Activated T-cell treated with anti-CD3 and anti-CD28 coated beads, Interleukin-2, amount 50 U/mL, for 48 hours (primary cell): Measurements from ENCODE around the gene TIGD3.

ENCODE experiments used
- DNase-seq, 2 experiments: peaks; one replicate each; pipeline ENCODE4 v3.0.0-alpha.2; 2020

The TIGD3 gene, protein sequence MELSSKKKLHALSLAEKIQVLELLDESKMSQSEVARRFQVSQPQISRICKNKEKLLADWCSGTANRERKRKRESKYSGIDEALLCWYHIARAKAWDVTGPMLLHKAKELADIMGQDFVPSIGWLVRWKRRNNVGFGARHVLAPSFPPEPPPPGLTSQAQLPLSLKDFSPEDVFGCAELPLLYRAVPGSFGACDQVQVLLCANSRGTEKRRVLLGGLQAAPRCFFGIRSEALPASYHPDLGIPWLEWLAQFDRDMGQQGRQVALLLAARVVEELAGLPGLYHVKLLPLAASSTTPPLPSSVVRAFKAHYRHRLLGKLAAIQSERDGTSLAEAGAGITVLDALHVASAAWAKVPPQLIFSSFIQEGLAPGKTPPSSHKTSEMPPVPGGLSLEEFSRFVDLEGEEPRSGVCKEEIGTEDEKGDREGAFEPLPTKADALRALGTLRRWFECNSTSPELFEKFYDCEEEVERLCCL

GRCh38 chr11:65354265-65355012, at the start of gene TIGD3:
Gene TIGD3, plus strand, starts transcription at chr11:65354751. Its CDS starts 1,058 bp downstream, at chr11:65355809.
- peak; percentile 99 for DNase-seq

GRCh38 chr11:65305501-65306268, 48.9 kb upstream of the TIGD3 start:
- no peak for DNase-seq

- DNase-seq, result no peak
Measured at GRCh38 chr11:65307298-65308229, 47.0 kb upstream of the TIGD3 start.

GRCh38 chr11:65308281-65308891, 46.2 kb upstream of the TIGD3 start:
- DNase-seq, result no peak

GRCh38 chr11:65309006-65309405, 45.5 kb upstream of the TIGD3 start:
- no peak for DNase-seq

DNA sequence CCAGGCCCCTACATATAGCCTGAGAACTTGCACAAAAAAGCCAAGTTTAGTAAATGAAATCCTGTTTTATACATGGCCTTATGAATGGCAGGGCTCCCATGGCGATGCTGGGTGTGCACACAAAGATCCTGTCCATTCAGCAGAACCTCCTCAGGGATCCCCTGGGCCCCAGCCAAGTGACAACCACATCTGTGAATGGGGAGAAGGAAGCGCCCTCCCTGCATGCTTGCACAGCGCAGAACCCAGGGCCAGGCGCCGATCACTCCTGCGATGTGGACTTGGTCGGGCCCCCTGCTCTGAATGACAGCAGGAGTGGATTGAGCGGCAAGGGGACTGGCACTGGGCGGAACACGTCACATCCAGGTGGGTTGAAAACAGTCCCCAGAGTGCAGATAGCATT, 44.3 kb upstream of the TIGD3 start:
- DNase-seq, result no peak

DNA sequence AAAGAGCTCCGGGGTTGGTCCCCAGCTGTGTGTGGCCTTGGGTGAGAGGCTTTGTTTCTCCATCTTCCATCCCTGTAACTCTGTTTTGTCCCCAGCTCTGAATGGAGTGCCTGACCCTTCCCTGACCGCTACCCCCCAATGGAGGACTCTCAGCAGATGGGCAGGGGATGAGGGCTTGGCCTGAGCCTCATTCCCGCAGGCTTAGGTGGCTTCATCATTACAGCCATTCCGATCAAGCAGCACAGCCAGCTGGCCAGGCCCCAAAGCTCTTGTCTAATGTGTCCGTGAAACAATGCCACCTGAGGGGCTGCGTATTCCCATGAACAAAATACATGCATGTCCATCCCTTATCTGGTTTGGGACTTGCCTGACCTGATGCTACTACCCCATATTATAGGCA, 43.8 kb upstream of the TIGD3 start:
- no peak for DNase-seq

- DNase-seq, result no peak
Measured at GRCh38 chr11:65311170-65311678, 43.3 kb upstream of the TIGD3 start.

- peak; percentile 85 to 88 for DNase-seq
Measured at GRCh38 chr11:65314501-65315203, 39.9 kb upstream of the TIGD3 start, which contains the start of gene CDC42EP2. Gene CDC42EP2, plus strand, starts transcription at chr11:65314866. Its CDS starts 6,033 bp downstream, at chr11:65320899.

GRCh38 chr11:65315204-65315865, 39.2 kb upstream of the TIGD3 start:
- DNase-seq, result peak; percentile 89 to 90

GRCh38 chr11:65315866-65316226, 38.7 kb upstream of the TIGD3 start:
- DNase-seq, result no peak

DNA sequence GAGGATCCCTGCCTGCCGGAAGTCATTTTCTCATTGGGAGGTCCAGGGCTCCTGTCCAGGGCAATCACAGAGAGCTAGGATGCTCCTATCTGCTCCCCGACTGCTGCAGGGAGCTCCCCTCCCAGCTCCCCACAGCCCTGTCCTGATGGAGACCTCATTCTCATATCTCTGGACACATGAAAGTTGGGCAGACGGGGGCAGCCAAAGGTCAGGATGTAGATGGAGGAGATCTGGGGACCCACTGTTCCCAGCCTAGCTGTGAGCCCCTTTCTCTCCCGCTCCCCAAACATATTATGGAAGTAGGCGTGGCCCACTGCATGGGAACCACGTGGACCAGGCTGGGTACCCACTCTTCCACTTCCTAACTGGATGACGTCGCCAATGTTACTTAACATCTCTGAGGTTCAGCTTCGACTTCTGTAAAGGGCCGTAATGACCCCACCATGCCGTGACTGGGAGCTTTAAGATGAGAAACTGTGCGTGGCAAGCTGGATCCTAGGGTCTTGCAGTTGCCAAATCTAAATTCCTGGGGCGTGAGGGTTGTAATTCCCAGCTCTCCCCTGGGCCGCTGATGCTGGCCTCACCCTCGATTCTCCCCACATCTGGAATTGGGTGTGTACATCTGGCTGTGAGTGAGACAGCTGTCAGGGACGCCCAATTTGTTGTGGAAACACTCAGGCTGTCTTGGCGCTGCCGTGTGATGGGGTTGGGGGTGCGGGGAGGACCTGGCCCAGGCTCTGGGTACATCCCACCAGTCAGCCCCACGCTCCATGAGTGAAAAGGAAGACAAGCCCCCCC, 38.1 kb upstream of the TIGD3 start:
- no peak for DNase-seq

DNA sequence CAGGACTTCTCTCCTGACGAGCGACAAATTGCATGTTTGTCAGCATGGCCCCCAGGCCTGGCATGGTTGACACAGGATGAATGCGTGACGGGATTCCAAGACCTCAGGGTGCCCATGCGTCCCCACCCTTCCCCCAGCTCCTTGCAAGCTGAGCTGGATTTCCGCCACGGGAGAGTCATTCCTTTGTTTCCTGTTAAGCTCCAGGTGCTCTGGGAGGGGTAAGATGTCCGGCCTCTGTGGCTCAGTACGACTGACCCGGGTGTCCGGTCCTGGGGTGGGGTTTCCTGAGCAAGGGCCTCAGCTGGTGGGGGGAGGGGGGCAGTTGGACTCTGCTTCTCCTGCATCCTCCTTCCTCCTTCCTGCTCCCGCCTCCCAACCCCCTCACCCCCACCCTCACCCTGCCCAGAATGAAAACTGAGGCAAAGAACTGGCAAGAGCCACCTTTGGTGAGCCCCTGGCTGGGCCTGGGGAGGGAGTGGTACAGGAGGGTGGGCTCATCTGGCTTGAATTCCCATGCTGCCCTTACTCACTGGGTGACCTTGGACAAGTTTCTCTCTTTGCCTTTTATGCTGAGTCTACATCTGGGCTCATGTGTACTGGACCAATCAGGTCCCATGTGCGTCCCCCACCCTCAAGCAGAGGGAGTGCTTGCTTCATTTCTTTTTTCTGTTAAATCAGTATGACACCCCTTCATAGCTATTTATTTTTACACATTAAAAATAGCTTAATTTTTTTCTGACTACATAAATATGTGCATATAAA, 37.3 kb upstream of the TIGD3 start:
- DNase-seq, result no peak

- no peak for DNase-seq
Measured at GRCh38 chr11:65320386-65321075, 34.0 kb upstream of the TIGD3 start.

DNA sequence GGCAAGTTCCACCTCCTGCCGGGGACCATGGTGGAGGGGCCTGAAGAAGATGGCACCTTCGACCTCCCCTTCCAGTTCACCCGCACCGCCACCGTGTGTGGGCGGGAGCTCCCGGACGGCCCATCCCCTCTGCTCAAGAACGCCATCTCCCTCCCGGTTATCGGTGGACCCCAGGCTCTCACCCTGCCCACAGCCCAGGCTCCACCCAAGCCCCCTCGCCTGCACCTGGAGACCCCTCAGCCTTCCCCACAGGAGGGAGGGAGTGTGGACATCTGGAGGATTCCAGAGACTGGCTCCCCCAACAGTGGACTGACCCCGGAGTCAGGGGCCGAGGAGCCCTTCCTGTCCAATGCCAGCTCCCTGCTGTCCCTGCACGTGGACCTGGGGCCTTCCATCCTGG, 33.5 kb upstream of the TIGD3 start:
- no peak for DNase-seq

GRCh38 chr11:65321828-65322485, 32.6 kb upstream of the TIGD3 start:
- no peak for DNase-seq

GRCh38 chr11:65323813-65324212, 30.7 kb upstream of the TIGD3 start:
- no peak for DNase-seq
